B cell (primary cell): ENCODE results near the gene DYNLT2B. TPM values are rescaled to one million over a fixed set of nuclear protein-coding genes. Genes with fewer than 3 reads are reported as not detected.
A peak's percentile ranks its signal among the peaks of the same experiment; 100 is the strongest.

Experiments
- ATAC-seq: fragments of 200-7000 bp; cut with Tn5 transposase; one replicate; pipeline ENCODE4 v1.10.0; 2021; ENCODE audit warnings: low read depth, mild to moderate bottlenecking, moderate number of reproducible peaks, moderate library complexity
- CTCF ChIA-PET: fragments of 350-600 bp; sonication (Branson Sonifier 250); formaldehyde crosslinking; loops from one replicate; lab custom pipeline; 2021; ENCODE audit warnings: antibody characterized with exemption, inconsistent platforms; lab: Charles Lee
- POLR2A ChIA-PET: fragments of 350-600 bp; sonication (Branson Sonifier 250); formaldehyde crosslinking; loops from one replicate; lab custom pipeline; 2021; ENCODE audit warnings: antibody characterized with exemption; lab: Charles Lee
- DNase-seq: peaks from one replicate; pipeline ENCODE4 v3.0.0; 2013
- H2AFZ ChIP-seq: 2 replicates; pipeline ENCODE4 v1.6.1; 2012; ENCODE audit warnings: mild to moderate bottlenecking, low read depth, low read length; ENCODE audit not compliant: insufficient read depth, poor library complexity, severe bottlenecking
- H3K27ac ChIP-seq, 2 donors: 1 replicate in 1 of 2; 2 replicates in 1 of 2; pipeline ENCODE4 v1.5.1; 2012 to 2013; ENCODE audit warnings: low read length in 2 of 2, mild to moderate bottlenecking in 2 of 2, moderate library complexity in 1 of 2
- H3K27me3 ChIP-seq, 4 experiments: fragments of 200-600 bp in 1 of 4; sonication (generic) in 1 of 4; replicated peaks in 1 of 4; 1 replicate in 2 of 4; 2 replicates in 2 of 4; pipeline versions ENCODE4 v1.6.1 to v1.7.0; 2013 to 2016; ENCODE audit warnings: low read length in 3 of 4, mild to moderate bottlenecking in 2 of 4, mixed read lengths in 1 of 4, moderate library complexity in 1 of 4; ENCODE audit not compliant: insufficient read depth in 4 of 4, control insufficient read depth in 3 of 4; ENCODE audit errors: control extremely low read depth in 1 of 4
- H3K36me3 ChIP-seq, 2 experiments: replicated peaks in 1 of 2; 1 replicate in 1 of 2; 2 replicates in 1 of 2; pipeline versions ENCODE4 v1.6.1 to v1.7.1; 2013; ENCODE audit warnings: low read length in 1 of 2; ENCODE audit not compliant: insufficient read depth in 2 of 2, control insufficient read depth in 1 of 2; ENCODE audit errors: control extremely low read depth in 1 of 2, extremely low read depth in 1 of 2
- H3K4me1 ChIP-seq, 2 donors: fragments of 200-600 bp in 1 of 2; sonication (generic) in 1 of 2; 1 replicate in 1 of 2; 2 replicates in 1 of 2; pipeline versions ENCODE4 v1.5.1 to v1.6.1; 2013 to 2017; ENCODE audit warnings: low read length in 2 of 2; ENCODE audit not compliant: control insufficient read depth in 2 of 2, insufficient read depth in 2 of 2
- H3K4me2 ChIP-seq: replicated peaks from 2 replicates; pipeline ENCODE3; 2012; ENCODE audit warnings: mild to moderate bottlenecking, low read depth, low read length; ENCODE audit not compliant: poor library complexity, severe bottlenecking
- H3K4me3 ChIP-seq, 5 experiments: fragments of 200-600 bp in 1 of 5; sonication (generic) in 1 of 5; 1 replicate in 3 of 5; 2 replicates in 2 of 5; pipeline versions ENCODE4 v1.5.1 to v1.7.0; 2011 to 2016; ENCODE audit warnings: low read length in 4 of 5, mild to moderate bottlenecking in 4 of 5, low read depth in 2 of 5, control low read depth in 1 of 5, moderate library complexity in 1 of 5; ENCODE audit not compliant: insufficient read depth in 1 of 5; ENCODE audit errors: control extremely low read depth in 1 of 5, extremely low read depth in 1 of 5
- H3K79me2 ChIP-seq: fragments of 200-600 bp; sonication (generic); one replicate; pipeline ENCODE4 v1.6.0; 2016; ENCODE audit warnings: low read length; ENCODE audit not compliant: control insufficient read depth, insufficient read depth
- H3K9ac ChIP-seq: fragments of 200-600 bp; sonication (generic); 2 replicates; pipeline ENCODE4 v1.6.1; 2017; ENCODE audit warnings: mild to moderate bottlenecking, low read length, moderate library complexity
- H3K9me3 ChIP-seq, 3 donors: one replicate each; pipeline versions ENCODE4 v1.6.1 to v1.7.1; 2013; ENCODE audit warnings: low read length in 2 of 3; ENCODE audit not compliant: control insufficient read depth in 2 of 3, insufficient read depth in 1 of 3; ENCODE audit errors: control extremely low read depth in 1 of 3
- H4K20me1 ChIP-seq: 2 replicates; pipeline ENCODE4 v1.6.0; 2012; ENCODE audit warnings: mild to moderate bottlenecking, low read length; ENCODE audit not compliant: insufficient read depth, control insufficient read depth, poor library complexity, severe bottlenecking
- H3K27ac Mint-ChIP-seq: one replicate; pipeline ENCODE4 v1.8.0; 2021; ENCODE audit warnings: mixed read lengths
- H3K27me3 Mint-ChIP-seq: one replicate; pipeline ENCODE4 v1.8.0; 2021; ENCODE audit warnings: mixed read lengths
- H3K4me1 Mint-ChIP-seq: one replicate; pipeline ENCODE4 v1.8.0; 2021; ENCODE audit warnings: mixed read lengths
- H3K4me3 Mint-ChIP-seq: one replicate; pipeline ENCODE4 v1.8.0; 2021; ENCODE audit warnings: mixed read lengths
- H3K9me3 Mint-ChIP-seq: one replicate; pipeline ENCODE4 v1.8.0; 2022; ENCODE audit warnings: mixed read lengths; ENCODE audit not compliant: insufficient read depth
- CTCF ChIP-seq: fragments of 200-600 bp; IDR thresholded peaks from one replicate; pipeline ENCODE4 v1.8.0; 2022; ENCODE audit warnings: antibody characterized with exemption, mild to moderate bottlenecking
- EZH2 ChIP-seq: IDR thresholded peaks from 2 replicates; pipeline ENCODE4 v1.6.1; 2012; ENCODE audit warnings: borderline replicate concordance, low read depth, mild to moderate bottlenecking, moderate library complexity, low read length; ENCODE audit not compliant: insufficient read depth, poor library complexity, severe bottlenecking
- WGBS: methylation state at CpG from one replicate; pipeline ENCODE4 v1.1.5; 2013; ENCODE audit warnings: missing lambda C conversion rate; ENCODE audit not compliant: insufficient coverage; 5-methylcytosine and 5-hydroxymethylcytosine counted together
- intact Hi-C: fragments of 100-400 bp; cut with micrococcal nuclease; formaldehyde crosslinking; loops from one replicate; pipeline ENCODE4 v1.10.0; 2022
- polyA plus RNA-seq: library from polyadenylated mRNA; depleted of rRNA; stranded (reverse); fragments of >200 nt; gene quantifications from 2 replicates; pipeline ENCODE4 v1.2.3, GENCODE V29; 2012
- total RNA-seq, 2 donors: library from RNA; stranded (reverse); fragments of 120-200 nt in 1 of 2; gene quantifications; 1 replicate in 1 of 2; 2 replicates in 1 of 2; pipeline versions ENCODE4 v1.2.3 to v1.2.4, GENCODE V29; 2013 to 2022

Gene DYNLT2B
- total and polyA plus RNA-seq, 2 donors (not counting 1 experiment from before 2014, with no cell fraction given) = 5.2 to 6.5 TPM

- Mint-ChIP-seq H3K4me1 (peaks cover 58% of the 10 kb centered on the region), H3K27me3 (no peaks in the 10 kb centered on the region), H3K4me3 (peak within 1 kb of the TSS; percentile 100), H3K9me3 (no peaks in the 10 kb centered on the region), H3K27ac (peak within 1 kb of the TSS; percentile 98)
- DNase-seq = peak; percentile 87
- Histone ChIP-seq H3K9me3 (no peaks in the 10 kb centered on the region), H3K9ac (peak within 1 kb of the TSS; percentile 96), H3K79me2 (peaks cover 30% of the 10 kb centered on the region), H3K36me3 (no peaks in the 10 kb centered on the region), H3K4me2 (peak within 1 kb of the TSS; percentile 87), H4K20me1 (no peaks in the 10 kb centered on the region), H3K4me1 (peaks cover 17 to 36% of the 10 kb centered on the region in 2 donors), H3K27ac (peak within 1 kb of the TSS; percentile 70 to 92), H2AFZ (peak within 1 kb of the TSS; percentile 96), H3K27me3 (no peaks in the 10 kb centered on the region), H3K4me3 (peak within 1 kb of the TSS; percentile 68 to 98 (median 96))
- under 1% methylated on average over 55 of the region's 55 CpGs for WGBS
- no peak for TF ChIP-seq CTCF
- no peak for TF ChIP-seq EZH2
- peak; percentile 78 for ATAC-seq
- ChIA-PET POLR2A (interaction anchor here (2.5 kb wide), 1 partner anchor 30 kb away, joined by 11 read pairs; the partner anchor contains the start of gene DYNLT2B), CTCF (no interaction called here)
- intact Hi-C loops = loop anchor here (1.0 kb wide), 2 partner anchors 31 to 281 kb away; partner anchors contain the start of genes DYNLT2B, FBXO45 and WDR53
Measured at GRCh38 chr3:196287440-196288140, 30.4 kb downstream of the DYNLT2B start, which contains the start of gene PCYT1A. PCYT1A (minus strand) TSS chr3:196287726; CDS start chr3:196270531, 17,195 bp downstream.

DNA sequence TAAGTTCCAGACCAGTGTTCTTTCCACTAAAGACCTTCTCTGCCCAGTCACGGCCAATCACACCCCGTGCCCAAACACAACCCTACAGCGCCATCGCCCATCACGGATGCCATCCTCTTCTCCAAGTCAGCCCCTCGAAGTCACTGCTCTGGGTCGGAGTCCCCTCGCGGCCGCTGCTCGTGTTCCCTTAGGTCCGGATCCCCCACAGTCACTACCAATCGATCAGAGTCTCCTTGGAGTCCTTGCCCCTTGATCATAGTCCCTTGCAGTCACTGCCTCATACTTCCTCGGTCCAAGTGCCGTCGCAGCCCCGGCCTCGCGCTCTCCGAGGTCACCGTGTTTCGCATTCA lies 31.0 kb downstream of the DYNLT2B start:
- intact Hi-C loops = loop anchor here (1.0 kb wide), 2 partner anchors 31 to 281 kb away; partner anchors contain the start of genes DYNLT2B, FBXO45 and WDR53
- Histone ChIP-seq H3K27ac (peak overlapping the region; percentile 70 to 92), H3K36me3 (no peaks in the 10 kb centered on the region), H3K9ac (peak overlapping the region; percentile 96), H3K4me3 (peak overlapping the region; percentile 68 to 98 (median 96)), H3K9me3 (no peaks in the 10 kb centered on the region), H2AFZ (peak overlapping the region; percentile 96), H3K27me3 (no peaks in the 10 kb centered on the region), H4K20me1 (no peaks in the 10 kb centered on the region), H3K79me2 (peaks cover 32% of the 10 kb centered on the region), H3K4me1 (peaks cover 17 to 33% of the 10 kb centered on the region in 2 donors), H3K4me2 (peak overlapping the region; percentile 87)
- Mint-ChIP-seq H3K9me3 (no peaks in the 10 kb centered on the region), H3K27me3 (no peaks in the 10 kb centered on the region), H3K27ac (peak overlapping the region; percentile 98), H3K4me3 (peak overlapping the region; percentile 100), H3K4me1 (peaks cover 55% of the 10 kb centered on the region)
- TF ChIP-seq CTCF (no peak), EZH2 (no peak)
- CTCF ChIA-PET = no interaction called here
- whole genome bisulfite sequencing = 0% methylated on average over 22 of the region's 22 CpGs
- DNase-seq (no peak), ATAC-seq (peak; percentile 16)
- POLR2A ChIA-PET = interaction anchor here (2.5 kb wide), 1 partner anchor 31 kb away, joined by 11 read pairs; the partner anchor contains the start of gene DYNLT2B
